Ovary (tissue), 9 donors: ENCODE measurements around the gene HS6ST3. TPM values are rescaled to one million over a fixed set of nuclear protein-coding genes. Genes with fewer than 3 reads are reported as not detected.
"Not testable (repeated sequence)": the region's sequence is repeated elsewhere in the genome, so short reads cannot be mapped to it uniquely, and the experiment has no call there.

Source experiments
- DNase-seq, 5 donors: peaks; one replicate each; pipeline ENCODE4 v3.0.0-alpha.2; 2019 to 2020
- H3K27ac ChIP-seq, 2 donors: fragments of 200-600 bp; one replicate each; pipeline versions ENCODE4 v1.5.1 to v1.8.0; 2019 to 2022
- H3K27me3 ChIP-seq: fragments of 200-600 bp; one replicate; pipeline ENCODE4 v1.8.0; 2022
- H3K36me3 ChIP-seq: fragments of 200-600 bp; sonication (generic); one replicate; pipeline ENCODE4 v1.5.1; 2019
- H3K4me1 ChIP-seq: one replicate; pipeline ENCODE4 v1.8.1; 2013; ENCODE audit warnings: mild to moderate bottlenecking, moderate library complexity; ENCODE audit not compliant: insufficient read depth
- H3K4me3 ChIP-seq: fragments of 200-600 bp; sonication (generic); one replicate; pipeline ENCODE4 v1.5.1; 2017
- H3K9me3 ChIP-seq, 2 donors: fragments of 200-600 bp in 1 of 2; sonication (generic) in 1 of 2; one replicate each; pipeline versions ENCODE4 v1.5.1 to v1.8.1; 2013 to 2019; ENCODE audit warnings: mild to moderate bottlenecking in 1 of 2, moderate library complexity in 1 of 2
- EP300 ChIP-seq: sonication (generic); formaldehyde crosslinking; IDR thresholded peaks from one replicate; pipeline ENCODE4 v1.6.1; 2017; ENCODE audit warnings: antibody characterized with exemption
- POLR2A ChIP-seq: fragments of 450-650 bp; IDR thresholded peaks from one replicate; pipeline ENCODE4 v1.6.1; 2017; ENCODE audit warnings: antibody characterized with exemption, mild to moderate bottlenecking, moderate library complexity
- WGBS, 3 donors: extraction: QIAGEN DNeasy Blood & Tissue Kit in 1 of 3; methylation state at CpG; one replicate each; pipeline versions ENCODE4 v1.1.5 to v1.1.7; 2013 to 2017; 5-methylcytosine and 5-hydroxymethylcytosine counted together
- intact Hi-C, 4 donors: fragments of 100-400 bp; cut with DNase I; formaldehyde crosslinking; loops; one replicate each; pipeline versions ENCODE4 v1.11.0 to v1.15.1; 2022 to 2023
- polyA plus RNA-seq, 2 donors: library from polyadenylated mRNA; stranded (reverse); fragments of 200-250 nt in 1 of 2; fragments of 350-450 nt in 1 of 2; fragmentation: Illumina TruSeq in 1 of 2; extraction: RNeasy Lipid Tissue Mini Kit (QIAGEN cat#74804) in 1 of 2; gene quantifications; one replicate each; pipeline ENCODE4 v1.2.3, GENCODE V29; 2013 to 2014
- total RNA-seq, 7 donors: library from RNA; depleted of rRNA in 2 of 7; stranded (reverse); fragments of >200 nt in 2 of 7; fragmentation: NEBNext Ultra II Directional in 3 of 7; extraction: Animal tissue kit (Norgen Biotek cat#: 25700) in 3 of 7; gene quantifications; one replicate each; pipeline versions ENCODE4 v1.1.0 to v1.2.4, GENCODE V29; 2016 to 2023
- TF ChIP-seq, protein P1 (sequence below), 3 donors: fragments of 450-650 bp in 2 of 3; fragments of 200-600 bp in 1 of 3; IDR thresholded peaks; one replicate each; pipeline versions ENCODE4 v1.5.1 to v1.8.0; 2016 to 2022; ENCODE audit warnings: antibody characterized with exemption in 3 of 3, mild to moderate bottlenecking in 1 of 3
- donor health status: DM: no; HTN: no; CAD: no; lungs with moderate emphysema.
- donor health status: DM: no; HTN: no; CAD: no.
- donor health status: Bipolar disorder and iron deficiency.
- donor health status: DM: yes; HTN: yes; CAD: no.
- donor health status: DM: no; HTN: no; CAD: no.
- donor health status: DM: yes; HTN: yes; CAD: no.

Gene HS6ST3
- total and polyA plus RNA-seq, 9 donors = 0.05 to 0.46 (median 0.19) TPM; not detected in 3

DNA sequence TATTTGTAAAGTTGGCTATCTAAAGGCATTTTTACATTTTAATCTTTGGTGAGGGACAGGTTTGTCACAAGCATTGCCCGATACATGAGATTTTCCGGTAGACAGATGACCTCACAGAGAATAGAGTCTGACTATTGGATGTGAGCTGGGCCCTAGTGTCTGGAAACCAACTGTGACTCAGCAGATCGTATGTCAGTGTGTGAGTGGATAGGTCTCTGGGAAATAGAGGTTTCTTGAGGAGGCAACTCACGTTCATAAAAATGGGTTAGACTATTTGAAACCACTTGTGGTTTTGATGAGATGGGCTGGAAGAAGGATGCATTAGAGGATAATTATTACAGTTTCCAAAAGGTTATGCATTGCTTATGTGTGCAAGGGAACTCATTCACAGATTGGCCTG is 19.2 kb downstream of the HS6ST3 start:
- DNase-seq = no peak

DNA sequence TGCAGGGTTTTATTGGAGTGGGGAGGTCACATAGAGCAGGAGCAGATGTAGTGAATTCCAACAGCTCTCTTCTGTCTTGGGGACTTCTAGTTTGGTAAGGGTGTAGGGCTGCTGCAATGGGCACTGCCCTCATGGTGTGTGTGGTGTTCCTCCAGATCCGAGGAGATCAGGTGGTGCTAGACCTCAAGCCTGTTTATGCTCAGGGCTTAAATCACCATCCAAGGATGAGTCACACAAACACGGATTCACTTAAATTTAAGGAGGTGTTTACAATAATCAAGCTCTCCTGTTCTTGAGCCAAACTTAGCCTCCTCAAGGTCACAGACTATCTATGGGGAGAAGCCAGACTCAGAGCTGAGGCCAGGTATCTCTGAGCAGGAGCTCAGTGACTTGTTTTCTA is 23.0 kb downstream of the HS6ST3 start:
- no peaks in the 10 kb centered on the region for H3K4me1 ChIP-seq
- H3K36me3 ChIP-seq = no peaks in the 10 kb centered on the region
- no peak overlapping the region for H3K27ac ChIP-seq
- no peaks in the 10 kb centered on the region for H3K27me3 ChIP-seq
- no peaks in the 10 kb centered on the region for H3K9me3 ChIP-seq
- no peak overlapping the region for H3K4me3 ChIP-seq
- no peak for DNase-seq
- 2 to 14% (median 7%) methylated on average over 2 of the region's 2 CpGs for WGBS, 3 donors
- intact Hi-C loops = no loop called here
- TF ChIP-seq, protein P1, sequence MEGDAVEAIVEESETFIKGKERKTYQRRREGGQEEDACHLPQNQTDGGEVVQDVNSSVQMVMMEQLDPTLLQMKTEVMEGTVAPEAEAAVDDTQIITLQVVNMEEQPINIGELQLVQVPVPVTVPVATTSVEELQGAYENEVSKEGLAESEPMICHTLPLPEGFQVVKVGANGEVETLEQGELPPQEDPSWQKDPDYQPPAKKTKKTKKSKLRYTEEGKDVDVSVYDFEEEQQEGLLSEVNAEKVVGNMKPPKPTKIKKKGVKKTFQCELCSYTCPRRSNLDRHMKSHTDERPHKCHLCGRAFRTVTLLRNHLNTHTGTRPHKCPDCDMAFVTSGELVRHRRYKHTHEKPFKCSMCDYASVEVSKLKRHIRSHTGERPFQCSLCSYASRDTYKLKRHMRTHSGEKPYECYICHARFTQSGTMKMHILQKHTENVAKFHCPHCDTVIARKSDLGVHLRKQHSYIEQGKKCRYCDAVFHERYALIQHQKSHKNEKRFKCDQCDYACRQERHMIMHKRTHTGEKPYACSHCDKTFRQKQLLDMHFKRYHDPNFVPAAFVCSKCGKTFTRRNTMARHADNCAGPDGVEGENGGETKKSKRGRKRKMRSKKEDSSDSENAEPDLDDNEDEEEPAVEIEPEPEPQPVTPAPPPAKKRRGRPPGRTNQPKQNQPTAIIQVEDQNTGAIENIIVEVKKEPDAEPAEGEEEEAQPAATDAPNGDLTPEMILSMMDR (IDR thresholded peaks at IDR 0.05) = no peak
- TF ChIP-seq POLR2A (no peak), EP300 (no peak)

More for the DNA sequence above, 19.2 kb downstream of the HS6ST3 start:
- Histone ChIP-seq H3K4me3 (no peak overlapping the region), H3K9me3 (no peaks in the 10 kb centered on the region), H3K36me3 (no peaks in the 10 kb centered on the region), H3K27ac (no peak overlapping the region), H3K27me3 (no peaks in the 10 kb centered on the region), H3K4me1 (no peaks in the 10 kb centered on the region)
- 87 to 90% (median 89%) methylated on average over 4 of the region's 4 CpGs for WGBS, 3 donors
- TF ChIP-seq EP300 (no peak), POLR2A (no peak)
- TF ChIP-seq, protein P1 (IDR thresholded peaks at IDR 0.05) = no peak
- intact Hi-C loops = no loop called here

DNA sequence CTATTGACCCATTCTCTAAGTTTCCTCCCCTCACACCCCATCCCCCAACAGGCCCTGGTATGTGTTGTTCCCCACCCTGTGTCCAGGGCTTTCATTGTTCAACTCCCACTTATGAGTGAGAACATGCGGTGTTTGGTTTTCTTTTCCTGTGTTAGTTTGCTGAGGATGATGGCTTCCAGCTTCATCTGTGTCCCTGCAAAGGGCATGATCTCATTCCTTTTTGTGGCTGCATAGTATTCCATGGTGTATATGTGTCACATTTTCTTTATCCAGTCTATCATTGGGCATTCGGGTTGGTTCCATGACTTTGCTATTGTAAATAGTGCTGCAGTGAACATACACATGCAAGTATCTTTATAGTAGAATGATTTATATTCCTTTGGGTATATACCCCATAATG is 25.5 kb downstream of the HS6ST3 start:
- H3K9me3 ChIP-seq, H3K4me3 ChIP-seq, H3K27ac ChIP-seq, H3K27me3 ChIP-seq, H3K4me1 ChIP-seq, H3K36me3 ChIP-seq, intact Hi-C loops, DNase-seq: not testable (repeated sequence)
- WGBS, 3 donors = 98 to 100% (median 100%) methylated on average over 2 of the region's 2 CpGs

DNA sequence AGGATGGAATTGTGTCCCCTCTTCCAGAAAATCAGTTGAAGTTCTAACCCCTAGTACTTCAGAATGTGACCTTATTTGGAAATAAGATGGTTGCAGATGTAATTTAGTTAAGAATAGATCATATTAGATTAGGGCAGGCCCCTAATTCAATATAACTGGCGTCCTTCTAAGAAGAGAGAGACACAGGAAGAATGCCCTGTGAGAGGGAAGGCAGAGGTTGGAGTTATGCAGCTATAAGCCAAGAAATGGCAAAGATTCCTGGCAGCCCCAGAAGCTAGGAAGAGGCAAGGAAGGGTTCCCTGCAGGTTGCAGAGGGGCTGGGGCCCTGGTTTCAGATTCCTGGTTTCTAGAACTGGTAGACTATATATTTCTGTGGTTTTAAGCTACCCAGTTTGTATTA is 30.0 kb downstream of the HS6ST3 start:
- Histone ChIP-seq H3K4me3 (no peak overlapping the region), H3K9me3 (no peaks in the 10 kb centered on the region), H3K27ac (no peak overlapping the region), H3K4me1 (no peaks in the 10 kb centered on the region), H3K27me3 (no peaks in the 10 kb centered on the region), H3K36me3 (no peaks in the 10 kb centered on the region)
- no peak for TF ChIP-seq POLR2A
- TF ChIP-seq, protein P1 (IDR thresholded peaks at IDR 0.05) = no peak
- TF ChIP-seq EP300 = no peak
- WGBS, 3 donors = 74 to 78% (median 75%) methylated on average over 1 of the region's 1 CpG
- DNase-seq = no peak
- intact Hi-C loops = no loop called here

DNA sequence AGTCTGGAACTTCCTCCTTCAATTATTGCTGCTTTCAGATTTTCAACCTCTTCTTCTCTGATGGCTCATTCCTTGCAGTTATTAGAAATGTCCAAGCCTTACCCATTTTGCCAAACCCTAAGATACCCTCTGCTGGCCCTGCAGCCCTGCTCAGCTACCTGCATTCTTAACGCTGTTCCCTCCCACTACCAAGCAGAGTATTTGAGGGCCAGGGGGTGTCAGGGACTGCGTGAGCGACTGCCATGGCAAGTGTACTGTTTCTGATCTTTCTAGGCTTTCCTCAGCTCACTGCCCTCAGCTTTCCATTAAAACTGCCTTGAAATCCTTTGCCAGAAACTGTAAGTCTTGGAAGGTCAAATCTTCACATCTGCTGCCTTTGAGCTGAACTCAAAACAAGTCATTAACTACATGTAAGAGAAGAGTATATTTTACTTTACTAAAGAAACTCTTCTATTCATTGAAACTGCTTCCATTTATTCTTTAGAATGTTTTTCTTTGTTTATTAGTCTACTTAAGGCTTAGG is 41.0 kb downstream of the HS6ST3 start:
- 11 to 20% (median 12%) methylated on average over 3 of the region's 3 CpGs for WGBS, 3 donors
- Histone ChIP-seq H3K27me3 (no peaks in the 10 kb centered on the region), H3K27ac (no peak overlapping the region), H3K4me1 (no peaks in the 10 kb centered on the region), H3K9me3 (no peaks in the 10 kb centered on the region), H3K36me3 (no peaks in the 10 kb centered on the region), H3K4me3 (no peak overlapping the region)
- no peak for TF ChIP-seq EP300
- TF ChIP-seq, protein P1 (IDR thresholded peaks at IDR 0.05) = no peak
- TF ChIP-seq POLR2A = no peak
- no peak for DNase-seq
- intact Hi-C loops = no loop called here
